ENCODE measurements around the gene TNFRSF8.
A peak's percentile ranks its signal among the peaks of the same experiment; 100 is the strongest.
"Not testable (repeated sequence)": the region's sequence is repeated elsewhere in the genome, so short reads cannot be mapped to it uniquely, and the experiment has no call there.

TNFRSF8 gene

GRCh38 chr1:12031039-12031980 lies 31.8 kb upstream of the TNFRSF8 start:
- DNase-seq (ENCODE audit: insufficient read length, low spot score), result no peak
- no peak for TF ChIP-seq POLR2A (IDR thresholded peaks at IDR 0.05; ENCODE audit: low read depth, low read length)
- FAIRE-seq, result no peak

- TF ChIP-seq POLR2A (IDR thresholded peaks at IDR 0.05; ENCODE audit: low read depth, low read length), result no peak
- FAIRE-seq, result no peak
- DNase-seq (ENCODE audit: insufficient read length, low spot score), result no peak
These were observed 30.9 kb upstream of the TNFRSF8 start for GRCh38 chr1:12032161-12032621.

- FAIRE-seq; DNase-seq (ENCODE audit: insufficient read length, low spot score): not testable (repeated sequence)
These were observed 29.7 kb upstream of the TNFRSF8 start for GRCh38 chr1:12033441-12033840.

GRCh38 chr1:12034381-12034801 lies 28.7 kb upstream of the TNFRSF8 start:
- no peak for DNase-seq (ENCODE audit: insufficient read length, low spot score)
- no peak for FAIRE-seq
- TF ChIP-seq POLR2A (IDR thresholded peaks at IDR 0.05; ENCODE audit: low read depth, low read length), result no peak

GRCh38 chr1:12035312-12035711 lies 27.8 kb upstream of the TNFRSF8 start:
- no peak for FAIRE-seq
- DNase-seq (ENCODE audit: insufficient read length, low spot score), result no peak
- no peak for TF ChIP-seq POLR2A (IDR thresholded peaks at IDR 0.05; ENCODE audit: low read depth, low read length)

GRCh38 chr1:12037486-12038355 lies 25.4 kb upstream of the TNFRSF8 start:
- FAIRE-seq (no peak), DNase-seq (ENCODE audit: insufficient read length, low spot score) (no peak)

GRCh38 chr1:12038356-12039163 lies 24.5 kb upstream of the TNFRSF8 start:
- TF ChIP-seq POLR2A (IDR thresholded peaks at IDR 0.05; ENCODE audit: low read depth, low read length), result no peak
- FAIRE-seq, result no peak
- no peak for DNase-seq (ENCODE audit: insufficient read length, low spot score)

More at GRCh38 chr1:12037486-12038355, 25.4 kb upstream of the TNFRSF8 start:
- TF ChIP-seq POLR2A (IDR thresholded peaks at IDR 0.05; ENCODE audit: low read depth, low read length), result no peak

- FAIRE-seq (no peak), DNase-seq (ENCODE audit: insufficient read length, low spot score) (no peak)
- TF ChIP-seq POLR2A (IDR thresholded peaks at IDR 0.05; ENCODE audit: low read depth, low read length), result no peak
These were observed 24.0 kb upstream of the TNFRSF8 start for GRCh38 chr1:12039164-12039525.

- not testable (repeated sequence) for DNase-seq (ENCODE audit: insufficient read length, low spot score); FAIRE-seq
These were observed 23.2 kb upstream of the TNFRSF8 start for GRCh38 chr1:12039824-12040456.

GRCh38 chr1:12040457-12041051 lies 22.5 kb upstream of the TNFRSF8 start:
- no peak for TF ChIP-seq POLR2A (IDR thresholded peaks at IDR 0.05; ENCODE audit: low read depth, low read length)
- DNase-seq (ENCODE audit: insufficient read length, low spot score), result peak; percentile 76
- peak; percentile 64 for FAIRE-seq

- not testable (repeated sequence) for FAIRE-seq; DNase-seq (ENCODE audit: insufficient read length, low spot score)
These were observed 18.8 kb upstream of the TNFRSF8 start for GRCh38 chr1:12044187-12044877.

- TF ChIP-seq POLR2A (IDR thresholded peaks at IDR 0.05; ENCODE audit: low read depth, low read length), result no peak
- no peak for DNase-seq (ENCODE audit: insufficient read length, low spot score)
- FAIRE-seq, result no peak
These were observed 16.4 kb upstream of the TNFRSF8 start for GRCh38 chr1:12046749-12047119.
